H1 (cell line): ENCODE results near the gene BCAS3. TPM values are rescaled to one million over a fixed set of nuclear protein-coding genes. Genes with fewer than 3 reads are reported as not detected.

Experiments used
- CTCF ChIA-PET: fragments of 300-600 bp; sonication (Branson Sonifier 250); formaldehyde crosslinking; loops from one replicate; lab custom pipeline; 2021; ENCODE audit not compliant: partially characterized antibody; lab: Charles Lee
- POLR2A ChIA-PET: fragments of 300-600 bp; sonication (Branson Sonifier 250); formaldehyde crosslinking; loops from one replicate; lab custom pipeline; 2021; ENCODE audit warnings: inconsistent platforms; ENCODE audit not compliant: partially characterized antibody; lab: Charles Lee
- DNase-seq, 2 experiments: peaks; one replicate each; pipeline versions ENCODE4 v3.0.0 to v3.0.0-alpha.2; 2010 to 2022; ENCODE audit warnings: low spot score in 2 of 2, low read depth in 1 of 2, mixed read lengths in 1 of 2
- FAIRE-seq: peaks from 2 replicates; lab custom pipeline; 2011; peaks lifted over from hg19 to GRCh38; lab: Jason Lieb, UNC
- H2AFZ ChIP-seq: 2 replicates; pipeline ENCODE4 v1.8.1; 2012; ENCODE audit warnings: low read length, inconsistent platforms
- H2AK5ac ChIP-seq: 2 replicates; pipeline ENCODE4 v1.6.1; 2013; ENCODE audit warnings: low read depth, low read length
- H2BK120ac ChIP-seq: replicated peaks from 2 replicates; pipeline ENCODE3; 2013; ENCODE audit warnings: low read depth, low read length, inconsistent platforms
- H2BK12ac ChIP-seq: 2 replicates; pipeline ENCODE4 v1.6.1; 2013; ENCODE audit warnings: low read depth, low read length
- H2BK15ac ChIP-seq: 2 replicates; pipeline ENCODE4 v1.6.1; 2013; ENCODE audit warnings: low read length
- H2BK20ac ChIP-seq: 2 replicates; pipeline ENCODE4 v1.6.1; 2013; ENCODE audit warnings: low read length
- H2BK5ac ChIP-seq: 2 replicates; pipeline ENCODE4 v1.6.1; 2013; ENCODE audit warnings: low read depth, low read length
- H3K14ac ChIP-seq: 2 replicates; pipeline ENCODE4 v1.6.1; 2013; ENCODE audit warnings: inconsistent platforms; ENCODE audit not compliant: insufficient read length
- H3K18ac ChIP-seq: 2 replicates; pipeline ENCODE4 v1.6.1; 2013; ENCODE audit warnings: low read length; ENCODE audit errors: extremely low read depth
- H3K23ac ChIP-seq: 2 replicates; pipeline ENCODE4 v1.6.1; 2013; ENCODE audit warnings: inconsistent platforms; ENCODE audit not compliant: insufficient read length
- H3K23me2 ChIP-seq: 2 replicates; pipeline ENCODE4 v1.6.1; 2013; ENCODE audit warnings: low read depth, low read length
- H3K27ac ChIP-seq: 2 replicates; pipeline ENCODE4 v1.6.1; 2011; ENCODE audit warnings: low read depth, low read length, inconsistent platforms
- H3K27me3 ChIP-seq, 4 experiments: replicated peaks in 1 of 4; 1 replicate in 1 of 4; 2 replicates in 3 of 4; pipeline versions ENCODE4 v1.6.1 to v1.8.1; 2011 to 2013; ENCODE audit warnings: low read length in 3 of 4, mild to moderate bottlenecking in 3 of 4, inconsistent platforms in 2 of 4, mixed read lengths in 2 of 4, moderate library complexity in 1 of 4; ENCODE audit not compliant: control insufficient read depth in 3 of 4, insufficient read depth in 3 of 4; ENCODE audit errors: extremely low read depth in 1 of 4
- H3K36me3 ChIP-seq, 4 experiments: 2 replicates each; pipeline versions ENCODE4 v1.6.1 to v1.8.1; 2011 to 2013; ENCODE audit warnings: mild to moderate bottlenecking in 4 of 4, low read length in 3 of 4, moderate library complexity in 2 of 4, control low read depth in 1 of 4, inconsistent platforms in 1 of 4; ENCODE audit not compliant: insufficient read depth in 4 of 4, control insufficient read depth in 2 of 4
- H3K4ac ChIP-seq: replicated peaks from 2 replicates; pipeline ENCODE3; 2013; ENCODE audit warnings: low read length, low read depth, mixed read lengths, inconsistent platforms; ENCODE audit not compliant: insufficient read length
- H3K4me1 ChIP-seq, 4 experiments: replicated peaks in 1 of 4; 1 replicate in 1 of 4; 2 replicates in 3 of 4; pipeline versions ENCODE4 v1.6.1 to v1.8.1; 2011 to 2013; ENCODE audit warnings: low read length in 3 of 4, inconsistent platforms in 2 of 4, mixed read lengths in 1 of 4; ENCODE audit not compliant: insufficient read depth in 4 of 4, control insufficient read depth in 3 of 4
- H3K4me2 ChIP-seq, 2 experiments: 2 replicates each; pipeline versions ENCODE4 v1.6.1 to v1.8.1; 2011 to 2013; ENCODE audit warnings: low read depth in 2 of 2, low read length in 2 of 2, control low read depth in 1 of 2, inconsistent platforms in 1 of 2, mild to moderate bottlenecking in 1 of 2; ENCODE audit not compliant: insufficient read depth in 1 of 2
- H3K4me3 ChIP-seq, 4 experiments: fragments of 200-600, 300-600 bp in 1 of 4; sonication (generic), shearing (Covaris generic), sonication (Bioruptor Twin) in 1 of 4; 2 replicates each; pipeline versions ENCODE4 v1.5.1 to v1.8.1; 2011 to 2016; ENCODE audit warnings: low read length in 4 of 4, low read depth in 3 of 4, control low read depth in 2 of 4, inconsistent platforms in 2 of 4, mild to moderate bottlenecking in 2 of 4, mixed read lengths in 1 of 4, moderate library complexity in 1 of 4; ENCODE audit not compliant: insufficient read depth in 2 of 4; ENCODE audit errors: extremely low read depth in 1 of 4
- H3K56ac ChIP-seq: replicated peaks from 2 replicates; pipeline ENCODE3; 2013; ENCODE audit warnings: low read depth, mild to moderate bottlenecking, mixed read lengths, low read length, inconsistent platforms; ENCODE audit not compliant: insufficient read length
- H3K79me1 ChIP-seq: 2 replicates; pipeline ENCODE4 v1.6.1; 2013; ENCODE audit warnings: low read depth, low read length, control low read depth
- H3K79me2 ChIP-seq, 2 experiments: 2 replicates each; pipeline versions ENCODE4 v1.6.1 to v1.8.1; 2012 to 2013; ENCODE audit warnings: low read length in 2 of 2, mild to moderate bottlenecking in 2 of 2, inconsistent platforms in 1 of 2; ENCODE audit not compliant: insufficient read depth in 2 of 2, control insufficient read depth in 1 of 2
- H3K9ac ChIP-seq, 4 experiments: replicated peaks in 1 of 4; 1 replicate in 1 of 4; 2 replicates in 3 of 4; pipeline versions ENCODE4 v1.6.1 to v1.8.1; 2011 to 2013; ENCODE audit warnings: low read depth in 3 of 4, low read length in 3 of 4, control low read depth in 2 of 4, mild to moderate bottlenecking in 2 of 4, moderate library complexity in 2 of 4, inconsistent platforms in 1 of 4; ENCODE audit errors: extremely low read depth in 1 of 4
- H3K9me3 ChIP-seq, 2 experiments: 2 replicates each; pipeline versions ENCODE4 v1.6.1 to v1.8.1; 2012 to 2013; ENCODE audit warnings: mild to moderate bottlenecking in 2 of 2, moderate library complexity in 2 of 2, control low read depth in 1 of 2, inconsistent platforms in 1 of 2, low read depth in 1 of 2, low read length in 1 of 2, mixed read lengths in 1 of 2; ENCODE audit not compliant: insufficient read depth in 2 of 2
- H4K20me1 ChIP-seq, 2 experiments: replicated peaks in 1 of 2; 2 replicates each; pipeline versions ENCODE3 to v1.8.1; 2011 to 2013; ENCODE audit warnings: inconsistent platforms in 2 of 2, low read length in 2 of 2, mild to moderate bottlenecking in 1 of 2; ENCODE audit not compliant: insufficient read depth in 2 of 2, control insufficient read depth in 1 of 2
- H4K5ac ChIP-seq: 2 replicates; pipeline ENCODE4 v1.6.1; 2013; ENCODE audit warnings: low read length, low read depth, mixed read lengths, inconsistent platforms; ENCODE audit not compliant: insufficient read length
- H4K8ac ChIP-seq: 2 replicates; pipeline ENCODE4 v1.8.0; 2013; ENCODE audit warnings: mild to moderate bottlenecking, moderate library complexity, low read length, inconsistent platforms; ENCODE audit not compliant: insufficient read depth; ENCODE audit errors: extremely low read depth
- H4K91ac ChIP-seq: replicated peaks from 2 replicates; pipeline ENCODE3; 2013; ENCODE audit warnings: low read length, mixed read lengths, inconsistent platforms; ENCODE audit not compliant: insufficient read length
- CHD1 ChIP-seq: IDR thresholded peaks from 2 replicates; pipeline ENCODE4 v1.6.1; 2012; ENCODE audit warnings: low read depth, low read length, improper control_type of control experiment
- JUND ChIP-seq: IDR thresholded peaks from 2 replicates; pipeline ENCODE4 v1.6.1; 2011; ENCODE audit warnings: mild to moderate bottlenecking, improper control_type of control experiment, low read length
- RXRA ChIP-seq: IDR thresholded peaks from 2 replicates; pipeline ENCODE4 v1.6.1; 2011; ENCODE audit warnings: low read depth, mild to moderate bottlenecking, low read length, moderate library complexity; ENCODE audit not compliant: insufficient read depth
- SP4 ChIP-seq: IDR thresholded peaks from 2 replicates; pipeline ENCODE4 v1.6.1; 2012; ENCODE audit warnings: low read length, inconsistent platforms
- YY1 ChIP-seq: IDR thresholded peaks from 2 replicates; pipeline ENCODE4 v1.6.1; 2011; ENCODE audit warnings: low read depth, mild to moderate bottlenecking, low read length
- polyA plus RNA-seq, 7 experiments: library from polyadenylated mRNA; depleted of rRNA in 3 of 7; stranded (reverse) in 5 of 7; unstranded in 2 of 7; fragments of >200 nt in 5 of 7; fragments of 200-250 nt in 2 of 7; gene quantifications; 1 replicate in 5 of 7; 2 replicates in 1 of 7; 4 replicates in 1 of 7; pipeline versions ENCODE4 v1.2.1 to v1.2.3, GENCODE V29; 2011 to 2013; ENCODE audit warnings: missing spikeins in 2 of 7, mixed read lengths in 2 of 7
- total RNA-seq: library from RNA; stranded (reverse); fragmentation: NEBNext Ultra II Directional; extraction: Animal tissue kit (Norgen Biotek cat#: 25700); gene quantifications from 2 replicates; pipeline ENCODE4 v1.2.1, GENCODE V29; 2021

Gene BCAS3
- total and polyA plus RNA-seq, 2 of the 8 experiments (the other 6 are each of a cell fraction or from before 2014, with no cell fraction given) = 9.9 to 13.3 TPM

- Histone ChIP-seq H3K27ac (no peak overlapping the region), H3K4me1 (no peaks in the 10 kb centered on the region), H3K9ac (no peak overlapping the region), H3K4ac (no peak overlapping the region), H3K14ac (no peak overlapping the region), H3K4me2 (no peak overlapping the region), H3K23ac (no peak overlapping the region), H4K20me1 (no peaks in the 10 kb centered on the region), H2BK20ac (no peak overlapping the region), H3K9me3 (no peaks in the 10 kb centered on the region), H2BK15ac (no peak overlapping the region), H3K79me2 (no peaks in the 10 kb centered on the region), H2BK120ac (no peak overlapping the region), H2BK5ac (no peak overlapping the region), H3K79me1 (no peaks in the 10 kb centered on the region), H4K5ac (no peak overlapping the region), H3K23me2 (no peaks in the 10 kb centered on the region), H2AK5ac (no peak overlapping the region), H3K56ac (no peak overlapping the region), H3K4me3 (no peak overlapping the region), H3K18ac (no peak overlapping the region), H4K8ac (no peak overlapping the region), H3K36me3 (no peaks in the 10 kb centered on the region), H3K27me3 (no peaks in the 10 kb centered on the region), H4K91ac (no peak overlapping the region), H2BK12ac (no peak overlapping the region), H2AFZ (no peak overlapping the region)
- DNase-seq (no peak), FAIRE-seq (no peak)
- ChIA-PET POLR2A (no interaction called here), CTCF (no interaction called here)
- TF ChIP-seq CHD1 = no peak
- TF ChIP-seq SP4 = no peak
- no peak for TF ChIP-seq JUND
- no peak for TF ChIP-seq RXRA
- TF ChIP-seq YY1 = no peak
Observed at GRCh38 chr17:60832631-60833030, 155.0 kb downstream of the BCAS3 start.
